T47D (cell line): ENCODE results near the gene TDRD9.

Source experiments
- DNase-seq, 2 experiments: peaks; one replicate each; pipeline versions ENCODE4 v3.0.0 to v3.0.0-alpha.2; 2011 to 2012; ENCODE audit warnings: low read depth in 1 of 2, low spot score in 1 of 2
- JUND ChIP-seq: IDR thresholded peaks from 2 replicates; pipeline ENCODE4 v1.6.1; 2012; ENCODE audit warnings: low read depth
- in situ Hi-C: cut with HindIII; loops from 2 replicates; pipeline ENCODE4 v1.10.0; 2016; ENCODE audit warnings: low sequenced_read_pairs, low pct_unique_long_range_greater_than_20kb

TDRD9 gene

DNA sequence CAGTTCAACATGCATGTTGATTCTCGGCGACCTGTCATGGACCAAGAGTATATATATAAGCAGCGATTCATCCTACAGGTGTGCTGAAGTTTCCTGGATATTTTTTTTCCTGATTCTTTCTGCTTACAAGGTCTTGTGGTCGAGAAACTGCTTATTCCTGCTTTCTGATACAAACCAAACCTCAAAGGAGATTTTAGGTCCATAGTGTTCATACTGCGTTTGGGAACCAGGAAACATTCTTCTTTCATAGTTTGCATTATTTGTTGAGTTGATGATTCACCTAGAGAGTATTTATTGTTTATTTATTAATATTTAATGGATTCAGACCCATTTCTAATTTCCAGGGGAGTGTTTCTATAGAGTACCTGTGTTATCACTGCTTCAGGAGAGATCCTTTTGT is 86.5 kb downstream of the TDRD9 start:
- in situ Hi-C loops: no loop called here
- DNase-seq: no peak
- no peak for TF ChIP-seq JUND

DNA sequence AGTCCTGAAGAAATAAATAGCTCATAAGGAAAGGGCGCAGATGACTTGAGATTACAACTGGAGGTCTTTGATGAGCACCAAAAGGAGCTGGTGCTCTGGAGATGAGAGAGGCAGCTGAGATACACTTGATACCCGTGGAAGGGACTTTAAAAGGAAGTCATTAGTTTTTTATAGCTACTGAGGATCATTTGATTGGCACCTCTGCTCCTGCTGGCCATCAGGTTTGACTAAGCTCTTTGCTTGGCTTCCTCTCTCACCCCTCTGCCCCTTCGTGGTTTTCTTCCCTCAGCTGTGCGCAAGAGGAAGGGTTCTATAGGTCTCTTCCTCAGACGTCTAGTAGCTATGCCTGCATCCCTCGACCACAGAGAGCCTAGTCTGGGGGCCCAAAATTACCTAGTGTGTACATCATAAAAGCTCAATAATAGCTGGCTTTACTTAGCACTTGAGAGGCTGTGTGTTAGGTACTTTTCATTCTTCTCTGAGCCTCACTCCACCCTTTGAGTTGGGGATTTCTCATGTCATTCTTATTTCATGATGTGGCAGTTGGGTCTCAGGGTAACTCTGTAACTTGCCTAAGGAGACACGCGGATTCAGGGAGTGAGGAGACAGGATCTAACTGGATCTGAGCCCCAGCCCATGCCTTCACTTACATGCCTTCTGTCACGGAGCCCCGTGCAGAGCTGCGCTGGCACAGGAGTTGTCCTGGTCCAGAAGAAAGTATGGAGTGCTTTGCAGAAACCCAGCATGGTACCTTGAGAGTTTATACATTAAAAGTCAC is 88.8 kb downstream of the TDRD9 start:
- no peak for DNase-seq
- no peak for TF ChIP-seq JUND

GRCh38 chr14:104019029-104019428 is 90.8 kb downstream of the TDRD9 start:
- DNase-seq: no peak
- in situ Hi-C loops: no loop called here
- no peak for TF ChIP-seq JUND

More for the DNA sequence above, 88.8 kb downstream of the TDRD9 start:
- in situ Hi-C loops: no loop called here

DNA sequence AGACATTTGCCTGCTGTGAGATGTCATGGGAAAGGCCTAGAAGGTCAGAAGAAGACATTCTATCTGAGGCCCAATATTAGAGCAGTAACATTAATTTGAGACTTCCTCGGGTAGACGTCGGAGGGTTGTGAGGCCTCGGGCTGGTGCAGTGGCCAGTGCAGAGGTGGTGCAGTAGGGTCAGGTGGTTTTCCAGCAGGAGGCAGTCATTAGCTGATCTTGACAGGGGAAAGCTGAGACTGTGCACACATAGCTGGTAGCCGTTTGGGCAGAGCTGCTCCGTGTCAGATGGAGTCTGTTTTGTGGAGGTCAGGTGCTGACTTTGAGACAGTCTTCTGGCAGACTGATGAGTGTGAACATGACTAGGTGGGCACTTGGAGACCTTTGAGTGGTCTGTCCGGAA is 91.5 kb downstream of the TDRD9 start:
- no peak for TF ChIP-seq JUND
- in situ Hi-C loops: no loop called here
- no peak for DNase-seq

- TF ChIP-seq JUND: no peak
- in situ Hi-C loops: no loop called here
- no peak for DNase-seq
Measured at GRCh38 chr14:104020471-104020870, 92.2 kb downstream of the TDRD9 start.

DNA sequence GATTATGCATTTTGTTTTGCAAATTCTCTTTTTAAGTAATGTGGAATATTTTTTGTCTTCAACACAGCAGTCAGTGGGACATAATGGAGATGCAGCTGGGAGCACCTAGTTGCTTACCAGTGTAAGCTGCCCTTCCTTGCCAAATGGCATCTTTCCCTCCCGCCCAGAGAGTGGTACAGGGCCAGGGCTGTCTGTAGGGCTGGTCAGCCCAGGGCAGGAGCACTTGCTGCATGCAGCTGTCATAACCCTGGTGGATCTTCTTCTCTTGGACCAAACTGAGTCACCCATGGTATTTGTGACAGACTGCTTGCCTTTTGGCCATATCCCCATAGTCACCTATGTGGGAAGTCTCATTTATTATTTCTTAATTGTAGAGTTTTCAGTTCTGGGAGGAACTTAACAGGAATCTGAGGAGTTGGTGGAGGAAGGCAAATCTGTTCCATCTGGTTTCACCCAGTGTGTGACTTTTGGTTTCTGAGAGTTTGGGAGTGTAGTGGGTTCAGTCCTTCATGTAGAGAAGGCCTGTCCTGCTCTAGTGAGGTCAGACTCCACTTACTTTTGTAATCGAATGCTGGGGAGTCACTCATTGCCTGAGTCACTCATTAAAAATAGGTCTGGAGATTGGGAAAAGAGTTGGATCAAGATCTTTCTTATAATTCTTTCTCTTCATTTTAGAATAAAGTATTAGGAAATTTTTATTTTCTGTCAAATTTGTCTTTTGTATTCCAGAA is 95.2 kb downstream of the TDRD9 start:
- no peak for DNase-seq
- in situ Hi-C loops: no loop called here
- no peak for TF ChIP-seq JUND

- no peak for DNase-seq
- TF ChIP-seq JUND: no peak
- in situ Hi-C loops: no loop called here
Measured at GRCh38 chr14:104025534-104025933, 97.3 kb downstream of the TDRD9 start.

DNA sequence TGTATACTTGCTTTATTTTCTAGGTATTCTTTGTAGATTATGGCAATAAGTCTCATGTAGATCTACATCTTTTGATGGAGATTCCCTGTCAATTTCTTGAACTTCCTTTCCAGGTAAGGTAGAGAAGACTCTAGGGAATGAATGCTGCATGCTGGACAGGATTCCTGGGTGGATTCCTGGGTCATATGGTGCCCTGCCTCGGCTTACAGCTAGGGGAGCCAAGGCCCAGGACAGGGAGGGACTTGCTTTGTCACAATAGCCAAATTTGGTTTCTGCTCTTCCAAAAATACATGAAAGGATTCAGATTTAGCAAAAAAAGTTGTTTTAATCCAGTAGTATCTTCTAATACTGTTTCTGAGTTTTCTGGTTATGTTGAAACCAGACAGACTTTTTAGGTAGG is 97.8 kb downstream of the TDRD9 start:
- in situ Hi-C loops: no loop called here
- no peak for TF ChIP-seq JUND
- DNase-seq: no peak

DNA sequence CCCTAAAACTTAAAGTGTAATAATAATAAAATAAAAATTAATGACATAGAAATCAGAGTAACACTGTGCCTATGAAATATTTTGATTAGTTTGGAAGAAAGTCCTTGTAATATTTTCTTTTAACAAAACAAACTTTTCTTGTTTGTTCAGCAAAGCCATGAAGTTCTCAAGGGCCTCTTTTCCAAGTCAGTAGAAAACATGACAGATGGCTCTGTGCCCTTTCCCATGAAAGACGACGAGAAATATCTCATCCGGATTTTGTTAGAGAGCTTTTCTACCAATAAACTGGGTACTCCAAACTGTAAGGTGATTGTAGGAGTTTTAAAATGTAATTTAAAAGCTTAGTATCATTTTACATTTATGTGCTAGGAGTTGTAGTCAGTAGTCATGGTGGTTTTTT is 102.7 kb downstream of the TDRD9 start:
- DNase-seq: no peak
- TF ChIP-seq JUND: no peak
- in situ Hi-C loops: no loop called here

GRCh38 chr14:104031384-104031783 is 103.1 kb downstream of the TDRD9 start:
- no peak for TF ChIP-seq JUND
- in situ Hi-C loops: no loop called here
- no peak for DNase-seq

DNA sequence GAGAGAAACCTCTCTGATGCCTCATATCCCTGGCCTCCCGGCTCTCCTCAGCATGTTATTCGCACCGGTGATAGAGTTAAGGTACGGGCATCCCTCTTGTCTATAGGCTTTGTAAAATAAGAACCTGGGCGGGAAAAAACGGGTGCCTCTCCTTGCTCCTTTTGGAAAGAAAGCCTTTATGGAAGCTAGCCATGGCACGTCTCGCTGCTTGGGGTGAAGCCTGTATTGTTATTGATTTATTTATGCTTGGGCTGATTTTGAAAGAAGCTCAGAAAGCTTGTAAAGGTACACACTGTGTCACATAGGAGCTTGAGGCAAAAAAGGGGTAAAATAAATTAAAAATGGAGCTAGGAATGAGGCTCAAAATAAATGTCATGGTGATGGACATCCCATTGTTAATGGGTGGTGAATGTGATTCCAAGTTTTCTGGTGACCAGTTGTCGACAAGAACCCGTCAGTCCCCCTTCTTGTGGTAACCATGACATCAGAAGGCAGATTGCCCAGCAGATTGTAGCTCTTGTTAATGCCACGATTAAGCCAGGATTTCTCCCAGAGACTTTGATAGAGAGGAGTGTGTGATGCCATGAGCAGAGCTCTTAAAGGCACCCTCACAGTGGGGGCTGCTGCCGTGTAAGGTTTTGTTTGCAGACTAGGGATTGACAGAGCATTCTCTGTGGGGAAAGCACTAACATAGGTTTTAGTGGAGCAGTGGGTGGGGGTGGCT is 106.9 kb downstream of the TDRD9 start:
- no peak for TF ChIP-seq JUND
- in situ Hi-C loops: no loop called here
- no peak for DNase-seq

- no peak for TF ChIP-seq JUND
- in situ Hi-C loops: no loop called here
- DNase-seq: no peak
Measured at GRCh38 chr14:104036212-104036611, 108.0 kb downstream of the TDRD9 start.

GRCh38 chr14:104037074-104037473 is 108.8 kb downstream of the TDRD9 start:
- in situ Hi-C loops: no loop called here
- DNase-seq: no peak
- no peak for TF ChIP-seq JUND

GRCh38 chr14:104037903-104038302 is 109.6 kb downstream of the TDRD9 start:
- DNase-seq: no peak
- TF ChIP-seq JUND: no peak
- in situ Hi-C loops: no loop called here
